HG03103 (cell line): ENCODE data around the gene PLAC8L1.

Experiments used
- ATAC-seq: cut with Tn5 transposase; IDR thresholded peaks from one replicate; pipeline ENCODE4 v1.9.1; 2021; ENCODE audit warnings: low read depth; ENCODE audit not compliant: unreplicated experiment

PLAC8L1 gene

DNA sequence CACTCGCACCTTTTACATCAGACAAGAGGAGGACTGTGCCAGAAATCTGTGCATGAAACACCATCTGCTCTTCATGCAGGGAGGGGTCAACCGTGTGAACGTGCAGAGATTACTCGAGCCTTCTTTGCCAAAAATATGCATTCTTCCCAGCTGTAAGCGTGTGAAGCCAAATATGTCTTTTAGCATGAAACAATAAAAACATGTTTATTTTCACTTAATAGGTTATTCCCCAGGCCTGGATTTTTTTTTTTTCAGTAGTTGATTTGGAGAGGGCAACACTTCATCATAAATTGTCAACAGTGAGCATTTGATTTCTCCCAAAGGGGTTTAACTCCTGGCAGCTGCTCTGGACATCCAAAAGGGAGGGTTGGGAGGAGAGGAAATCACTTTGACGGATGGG is 23.8 kb downstream of the PLAC8L1 start:
- ATAC-seq = no peak

DNA sequence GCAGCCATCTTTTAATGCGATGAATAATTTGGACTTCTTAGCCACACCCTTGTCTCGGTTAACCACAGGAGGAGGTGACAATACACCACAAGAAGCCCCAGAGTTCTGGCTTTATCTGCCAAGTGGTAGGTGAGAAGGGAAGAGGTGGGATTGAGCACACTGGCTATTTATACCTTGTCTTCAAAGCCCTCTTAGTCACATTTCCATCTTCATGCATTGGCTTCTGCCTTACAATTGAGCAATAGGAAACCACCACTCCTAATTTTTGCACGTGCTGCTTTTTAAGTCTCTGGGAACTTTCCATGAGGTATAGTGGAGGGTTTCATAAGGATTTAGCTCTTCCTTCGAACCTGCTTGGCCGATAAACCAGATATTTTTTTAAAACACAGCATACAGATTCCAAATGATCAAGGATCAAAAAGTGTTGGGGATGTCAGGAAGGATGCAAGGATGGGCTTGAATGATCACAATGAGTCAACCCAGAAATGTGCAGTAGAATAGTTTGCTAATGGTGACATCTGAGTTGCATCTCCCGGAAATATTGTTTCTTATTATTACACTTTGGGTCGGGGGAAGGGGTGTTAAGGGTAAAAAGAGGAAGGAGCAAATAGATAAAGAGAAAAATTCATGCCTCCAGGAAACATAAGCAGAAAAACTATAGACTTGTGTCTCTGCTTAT is 25.5 kb downstream of the PLAC8L1 start:
- ATAC-seq = no peak

DNA sequence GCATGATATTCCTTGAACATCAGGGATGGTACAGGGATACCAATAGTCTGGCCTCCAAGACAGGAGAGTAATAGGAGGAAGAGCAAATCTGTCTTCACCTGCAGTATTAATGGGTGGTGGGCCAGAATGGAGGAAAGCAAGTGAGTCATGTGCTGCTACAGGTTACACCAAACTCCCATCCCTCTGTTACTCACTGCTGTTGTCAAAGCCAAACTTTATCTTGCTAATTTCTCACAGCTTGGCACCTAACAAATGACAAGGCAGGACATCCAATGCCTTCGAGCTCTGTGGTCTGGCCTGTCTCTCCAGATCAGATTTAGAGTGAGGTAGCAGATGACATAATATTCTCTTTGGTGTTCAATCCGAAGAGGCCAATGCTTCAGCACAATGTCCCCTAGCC is 26.8 kb downstream of the PLAC8L1 start:
- no peak for ATAC-seq

DNA sequence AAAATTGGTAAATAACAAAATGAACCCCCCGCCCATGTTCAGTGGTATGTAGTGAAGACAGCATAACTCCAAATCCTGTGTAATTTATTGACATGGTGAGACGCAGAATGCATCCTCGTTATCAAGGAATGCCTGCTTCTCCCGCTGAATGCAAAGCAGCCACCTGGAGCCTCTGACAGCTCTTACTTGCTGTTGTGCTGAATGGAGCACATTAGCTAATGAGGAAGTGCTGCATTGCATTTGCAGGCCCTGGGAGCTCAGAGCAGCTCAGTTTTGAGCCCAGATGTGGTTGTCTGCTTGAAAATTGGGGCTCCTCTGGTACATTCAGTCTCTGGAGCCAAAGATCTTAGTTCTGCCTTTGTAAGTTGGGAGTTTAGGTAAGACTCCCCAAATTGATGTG is 28.9 kb downstream of the PLAC8L1 start:
- no peak for ATAC-seq

DNA sequence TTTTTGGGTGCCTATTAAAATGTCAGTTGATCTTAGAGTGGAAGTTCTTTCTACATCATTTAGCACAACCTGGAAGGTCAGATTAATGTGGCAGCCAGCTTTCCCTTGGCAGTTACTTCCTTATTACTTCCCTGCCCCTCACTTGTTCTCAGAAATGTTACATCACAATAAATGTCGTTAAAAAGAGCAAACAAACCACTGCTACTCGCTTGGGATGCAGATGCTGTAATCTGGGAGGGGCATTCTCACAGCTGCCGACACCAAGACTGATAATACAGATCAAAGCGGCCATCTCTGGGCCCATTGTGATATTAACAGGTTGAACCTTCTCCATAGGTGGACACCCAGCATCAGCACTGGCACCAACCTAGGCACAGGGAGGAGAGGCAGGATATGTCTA is 29.3 kb downstream of the PLAC8L1 start:
- no peak for ATAC-seq

DNA sequence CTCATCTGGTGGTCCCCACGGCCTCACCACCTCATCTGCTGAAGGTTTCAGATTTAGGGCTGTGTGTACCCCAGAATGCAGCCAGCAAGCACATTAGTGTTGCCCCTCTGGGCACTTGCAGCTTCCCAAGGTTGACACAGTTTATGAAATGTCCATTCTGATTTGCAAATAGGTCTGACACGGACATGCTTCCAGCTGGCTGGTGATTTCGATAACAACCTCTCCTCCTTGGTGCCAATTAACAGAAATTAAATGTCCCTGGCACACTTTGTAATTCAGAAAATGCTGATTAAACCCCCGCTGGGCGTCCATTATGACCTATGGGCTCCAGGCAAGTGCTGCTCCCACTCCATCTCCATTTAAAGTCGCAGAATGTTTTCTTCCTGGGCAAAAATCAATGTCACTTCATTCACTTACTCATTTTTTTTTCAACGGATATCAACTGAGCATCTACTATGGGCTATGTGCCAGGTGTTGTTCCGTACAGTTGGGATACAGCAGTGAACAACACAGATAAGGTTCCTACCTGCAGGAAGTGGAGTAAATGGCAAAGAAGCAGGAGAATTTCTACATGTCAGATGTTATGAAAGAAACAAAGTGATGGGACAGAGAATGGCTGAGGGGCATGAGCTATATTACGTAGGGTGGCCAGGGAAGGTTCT is 32.0 kb downstream of the PLAC8L1 start:
- no peak for ATAC-seq

GRCh38 chr5:146072595-146072994 is 32.8 kb downstream of the PLAC8L1 start:
- no peak for ATAC-seq

DNA sequence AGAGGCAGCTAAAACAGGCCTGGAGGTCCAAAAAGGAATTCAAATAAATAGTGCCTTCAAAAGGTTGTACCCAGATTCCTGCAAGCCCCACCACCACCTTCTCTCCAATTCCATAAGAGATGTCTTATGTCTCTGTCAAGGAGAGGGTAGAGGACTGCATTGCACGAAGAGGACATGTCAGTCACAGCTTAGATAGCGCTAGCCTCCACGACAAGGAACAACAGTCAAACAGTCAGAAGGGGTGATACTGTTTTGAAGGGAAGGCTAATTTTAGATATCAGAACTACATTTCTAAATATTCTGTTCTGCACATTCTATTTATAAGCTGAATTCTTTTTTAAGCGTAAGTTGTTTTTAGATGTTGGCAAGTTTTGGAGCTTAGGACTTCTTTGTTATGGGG is 34.2 kb downstream of the PLAC8L1 start:
- ATAC-seq = no peak

DNA sequence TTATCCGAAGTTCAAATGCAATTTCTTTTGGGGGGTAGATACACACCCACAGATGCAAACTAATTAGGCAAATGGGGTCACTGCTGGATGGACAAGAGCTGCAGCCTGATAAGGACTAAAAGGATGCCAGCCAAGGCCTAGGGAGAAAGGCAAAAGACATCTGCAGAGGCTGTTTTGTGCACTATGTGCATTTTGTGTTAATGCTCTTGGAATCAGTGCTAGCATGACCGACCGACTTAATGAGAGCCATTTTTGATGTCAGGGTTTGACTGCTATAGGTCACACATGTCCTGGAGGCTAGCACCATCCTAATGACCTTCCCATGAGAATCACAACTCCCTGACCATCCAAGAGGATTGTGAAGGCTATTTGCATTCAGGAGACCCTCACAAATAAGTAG is 34.6 kb downstream of the PLAC8L1 start:
- no peak for ATAC-seq

DNA sequence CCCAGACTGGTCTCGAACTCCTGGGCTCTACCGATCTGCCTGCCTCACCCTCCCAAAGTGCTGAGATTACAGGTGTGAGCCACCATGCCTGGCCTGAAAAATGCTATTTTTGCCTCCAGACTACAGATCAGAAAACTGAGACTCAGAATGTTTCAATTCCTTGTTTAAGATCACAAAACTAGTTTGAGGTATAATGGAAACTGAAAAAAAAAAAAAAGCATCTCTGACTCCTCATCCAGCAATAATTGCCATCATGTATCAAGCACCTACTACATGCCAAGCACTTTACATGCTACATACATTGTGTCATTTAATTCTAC is 35.6 kb downstream of the PLAC8L1 start:
- no peak for ATAC-seq

DNA sequence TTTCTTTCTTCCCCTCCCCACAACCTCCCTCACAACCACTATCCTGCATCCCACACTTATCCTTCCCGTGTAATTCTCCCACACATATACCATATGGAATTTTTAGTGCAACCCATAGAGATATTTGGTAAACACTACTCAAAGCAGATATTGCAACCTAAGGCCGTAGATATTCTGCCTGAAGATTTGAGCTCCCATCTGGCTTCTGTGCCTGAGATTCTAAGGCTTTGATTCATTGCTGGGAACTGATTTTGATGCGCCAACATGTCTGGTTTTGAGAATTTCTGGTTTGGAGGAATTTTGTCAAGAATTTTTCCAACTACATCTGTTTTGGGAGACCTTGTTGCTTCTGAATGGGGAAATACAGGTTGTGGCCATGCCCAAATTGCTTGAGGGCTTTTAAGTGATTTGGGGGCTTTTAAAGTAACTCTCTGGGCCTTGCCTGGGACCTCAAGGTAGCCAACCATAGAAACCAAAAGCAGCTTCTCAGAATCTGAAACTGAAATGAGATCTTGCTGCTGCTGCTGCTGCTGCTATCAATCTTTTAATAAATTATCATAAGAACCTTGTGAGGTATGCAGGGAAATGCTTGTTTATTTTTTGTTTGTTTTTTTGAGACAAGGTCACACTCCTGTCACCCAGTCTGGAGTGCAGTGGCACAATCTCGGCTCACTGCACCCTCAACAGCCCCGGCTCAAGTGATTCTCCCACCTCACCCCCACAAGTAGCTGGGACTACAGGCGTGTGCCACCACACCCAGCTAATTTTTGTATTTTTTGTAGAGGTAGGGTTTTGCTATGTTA is 36.2 kb downstream of the PLAC8L1 start:
- peak; percentile 43 for ATAC-seq

GRCh38 chr5:146068206-146068605 is 37.2 kb downstream of the PLAC8L1 start:
- ATAC-seq = no peak

DNA sequence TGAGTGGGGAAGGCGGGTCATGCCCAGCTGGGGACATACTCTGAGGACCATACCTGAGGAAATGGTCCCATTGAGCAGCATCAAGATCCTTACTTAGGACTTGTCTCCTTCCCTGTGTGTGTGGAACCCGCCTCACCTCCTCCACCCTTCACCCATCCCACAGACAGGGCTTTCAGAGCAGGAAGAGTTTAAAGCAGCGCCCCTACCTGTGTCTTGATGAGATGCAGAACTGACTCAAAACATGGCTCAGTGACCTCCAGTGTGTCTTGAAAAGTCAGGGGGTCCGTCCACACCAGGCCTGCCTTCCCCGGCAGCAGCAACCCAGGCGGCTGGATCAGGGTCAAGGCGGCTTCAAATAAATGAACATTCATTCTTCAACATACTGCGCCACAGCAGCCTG is 38.4 kb downstream of the PLAC8L1 start:
- no peak for ATAC-seq

DNA sequence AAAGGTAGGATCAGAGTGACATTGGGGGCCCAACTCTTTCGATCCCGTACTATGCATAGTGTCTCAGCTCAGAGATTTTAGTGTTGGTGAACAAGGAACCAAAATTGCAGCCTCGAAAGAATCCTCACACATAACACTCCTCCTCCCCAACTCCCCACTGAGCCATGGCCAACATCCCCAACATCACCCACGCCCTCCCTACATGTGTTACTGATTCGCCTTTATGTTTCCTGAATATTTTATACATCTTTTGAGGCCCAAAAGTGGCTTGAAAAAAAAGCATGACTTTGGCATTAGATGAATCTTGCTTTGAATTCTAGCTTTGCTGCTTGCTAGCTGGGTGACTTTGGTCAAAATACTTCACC is 45.2 kb downstream of the PLAC8L1 start:
- ATAC-seq = no peak

GRCh38 chr5:146059460-146060220 is 45.7 kb downstream of the PLAC8L1 start:
- ATAC-seq = no peak

GRCh38 chr5:146055432-146055831 is 49.9 kb downstream of the PLAC8L1 start:
- no peak for ATAC-seq

DNA sequence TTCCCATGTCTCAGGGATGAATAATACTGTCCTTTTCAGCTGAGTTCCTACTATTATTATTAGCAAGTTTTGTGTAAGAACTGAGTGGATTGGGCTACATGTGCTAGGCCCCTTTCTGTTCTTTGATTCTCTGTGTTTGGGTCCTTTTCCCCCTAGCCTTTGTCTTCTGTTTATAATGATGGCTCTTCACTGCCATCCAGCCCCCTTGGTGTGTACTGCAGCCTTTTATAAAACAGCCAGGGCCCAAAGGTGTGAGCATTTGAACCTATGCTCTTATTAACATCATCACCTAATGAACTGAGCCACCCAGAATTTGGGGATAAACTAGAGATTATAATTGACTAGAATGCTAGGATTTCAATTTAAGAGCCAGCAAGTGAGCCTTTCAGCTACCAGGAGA is 52.6 kb downstream of the PLAC8L1 start:
- ATAC-seq = no peak

DNA sequence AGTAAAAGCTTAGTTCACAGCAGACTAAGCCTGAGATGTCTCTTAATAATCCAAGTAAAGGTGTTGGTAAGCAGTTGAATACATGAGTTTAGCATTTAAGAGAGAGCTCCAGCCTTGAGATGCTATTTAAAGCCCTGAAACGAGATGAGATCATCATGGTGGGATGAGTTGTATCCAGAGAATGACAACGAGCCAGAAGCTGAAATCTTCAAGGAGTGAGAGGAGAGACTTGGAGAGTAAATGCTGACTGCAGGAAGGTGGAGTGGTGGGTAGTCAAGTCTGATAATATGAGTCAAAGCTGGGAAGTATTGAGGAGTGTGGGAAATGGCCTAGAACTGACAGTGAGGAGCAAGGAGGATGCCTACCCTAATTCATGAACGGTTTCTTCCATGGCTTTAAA is 53.7 kb downstream of the PLAC8L1 start:
- no peak for ATAC-seq

DNA sequence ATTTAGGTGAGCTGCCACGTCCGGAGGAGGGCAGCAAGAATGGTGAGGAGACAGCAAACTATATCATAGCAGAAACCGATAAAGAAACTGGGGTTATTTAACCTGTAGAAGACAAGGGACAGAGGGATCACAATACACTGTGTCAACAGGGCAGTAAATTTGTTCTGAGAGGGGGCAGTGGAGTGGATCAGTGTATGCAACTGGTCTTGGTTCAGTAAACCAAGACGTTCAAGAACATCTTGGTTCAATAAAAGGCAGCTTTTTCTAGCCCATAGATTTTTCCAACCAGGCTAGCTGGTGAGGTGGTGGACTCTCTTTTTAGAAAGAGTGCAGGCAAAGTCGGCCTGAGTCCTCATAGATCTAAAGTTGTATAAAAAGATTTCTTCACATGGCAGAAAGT is 55.3 kb downstream of the PLAC8L1 start:
- no peak for ATAC-seq

DNA sequence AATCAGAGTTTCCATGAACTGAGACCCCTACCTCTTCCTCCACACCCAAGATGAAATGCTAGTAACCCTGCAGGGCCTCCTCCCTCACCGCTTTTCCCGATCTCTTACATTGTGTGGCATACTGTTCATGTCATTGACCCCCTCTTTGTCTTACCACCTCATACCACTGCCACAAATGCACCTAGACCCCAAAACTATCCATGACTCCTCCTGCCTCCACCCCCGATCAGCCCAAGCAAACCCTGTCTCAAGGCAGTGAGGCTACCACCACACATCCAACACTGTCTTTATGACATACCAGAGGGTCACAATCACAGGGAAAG is 55.7 kb downstream of the PLAC8L1 start:
- ATAC-seq = no peak

DNA sequence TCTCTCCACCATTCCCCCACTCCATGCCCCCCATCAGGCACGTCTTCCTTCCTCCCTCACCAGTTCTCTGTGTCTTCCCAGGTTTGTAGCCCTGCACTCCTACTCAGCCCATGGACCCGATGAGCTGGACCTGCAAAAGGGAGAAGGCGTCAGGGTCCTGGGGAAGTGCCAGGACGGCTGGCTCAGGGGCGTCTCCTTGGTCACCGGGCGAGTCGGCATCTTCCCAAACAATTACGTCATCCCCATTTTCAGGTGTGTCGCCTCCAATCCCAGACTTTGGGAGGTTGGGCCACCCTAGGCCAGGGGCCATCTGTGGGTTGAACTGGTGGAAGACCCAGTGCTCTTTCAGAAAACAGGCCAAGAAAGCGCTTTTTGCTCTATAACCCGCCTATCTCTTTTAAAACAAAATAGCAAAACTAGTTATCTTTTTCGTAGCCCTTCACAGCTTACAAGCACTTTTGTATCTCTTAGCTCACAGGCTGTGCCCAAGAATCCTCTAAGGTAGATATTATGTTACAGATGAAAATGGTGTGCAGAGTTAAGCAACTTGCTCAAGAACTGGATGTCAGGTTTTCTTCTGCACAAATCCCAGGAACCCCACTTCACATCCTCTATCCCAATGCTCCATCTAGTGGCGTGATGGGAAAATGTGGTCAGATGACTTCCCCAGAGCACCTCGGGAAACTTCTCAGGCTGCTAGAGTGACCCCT is 56.2 kb downstream of the PLAC8L1 start:
- no peak for ATAC-seq
